Measurements from ENCODE around the gene PSIP1.
"Not testable (repeated sequence)": the region's sequence is repeated elsewhere in the genome, so short reads cannot be mapped to it uniquely, and the experiment has no call there.

The PSIP1 gene

DNA sequence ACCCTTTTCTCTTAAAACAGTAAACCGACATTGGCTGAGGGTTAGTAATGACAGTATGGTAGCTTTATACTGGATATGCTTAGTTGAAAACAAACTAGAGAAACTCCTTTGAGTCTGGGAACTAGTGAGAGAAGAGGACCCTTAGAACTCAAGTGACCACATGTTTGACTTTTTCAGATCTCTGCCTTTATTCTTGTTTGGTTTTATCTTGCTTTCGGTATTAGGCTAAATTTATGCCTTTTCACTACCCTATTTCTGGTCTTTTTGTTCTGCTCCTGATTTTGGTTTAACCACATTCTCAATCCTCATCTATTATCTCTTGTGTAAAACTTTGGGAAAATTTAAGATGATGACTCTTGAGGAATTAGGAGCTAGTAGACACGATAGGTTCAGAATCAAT is 77.1 kb downstream of the PSIP1 start:
- no peaks in the 10 kb centered on the region for H3K4me1 ChIP-seq (ENCODE audit: control insufficient read depth, insufficient read depth, low read length, poor library complexity, severe bottlenecking)
- no peaks in the 10 kb centered on the region for H3K9me3 ChIP-seq (ENCODE audit: control insufficient read depth, low read length)
- no peak overlapping the region for H3K27ac ChIP-seq (ENCODE audit: low read depth, low read length, severe bottlenecking)
- no peak overlapping the region for H3K4me3 ChIP-seq (ENCODE audit: extremely low read depth, insufficient read depth, low read length, poor library complexity, severe bottlenecking)
- no CpG with 5 or more reads among the region's 3 CpGs for WGBS, 2 experiments (ENCODE audit: insufficient coverage in 2 of 2)
- H3K36me3 ChIP-seq (ENCODE audit: control insufficient read depth, insufficient read depth, low read length): peaks cover 71% of the 10 kb centered on the region

- 85 to 100% methylated on average over 1 to 2 of the region's 4 CpGs for WGBS, 2 experiments (ENCODE audit: insufficient coverage in 2 of 2)
- no peak overlapping the region for H3K4me3 ChIP-seq (ENCODE audit: extremely low read depth, insufficient read depth, low read length, poor library complexity, severe bottlenecking)
- H3K4me1 ChIP-seq (ENCODE audit: control insufficient read depth, insufficient read depth, low read length, poor library complexity, severe bottlenecking): no peaks in the 10 kb centered on the region
- H3K36me3 ChIP-seq (ENCODE audit: control insufficient read depth, insufficient read depth, low read length): peaks cover 72% of the 10 kb centered on the region
- H3K9me3 ChIP-seq (ENCODE audit: control insufficient read depth, low read length): no peaks in the 10 kb centered on the region
- H3K27ac ChIP-seq (ENCODE audit: low read depth, low read length, severe bottlenecking): no peak overlapping the region
Observed at GRCh38 chr9:15433191-15433590, 77.6 kb downstream of the PSIP1 start.

DNA sequence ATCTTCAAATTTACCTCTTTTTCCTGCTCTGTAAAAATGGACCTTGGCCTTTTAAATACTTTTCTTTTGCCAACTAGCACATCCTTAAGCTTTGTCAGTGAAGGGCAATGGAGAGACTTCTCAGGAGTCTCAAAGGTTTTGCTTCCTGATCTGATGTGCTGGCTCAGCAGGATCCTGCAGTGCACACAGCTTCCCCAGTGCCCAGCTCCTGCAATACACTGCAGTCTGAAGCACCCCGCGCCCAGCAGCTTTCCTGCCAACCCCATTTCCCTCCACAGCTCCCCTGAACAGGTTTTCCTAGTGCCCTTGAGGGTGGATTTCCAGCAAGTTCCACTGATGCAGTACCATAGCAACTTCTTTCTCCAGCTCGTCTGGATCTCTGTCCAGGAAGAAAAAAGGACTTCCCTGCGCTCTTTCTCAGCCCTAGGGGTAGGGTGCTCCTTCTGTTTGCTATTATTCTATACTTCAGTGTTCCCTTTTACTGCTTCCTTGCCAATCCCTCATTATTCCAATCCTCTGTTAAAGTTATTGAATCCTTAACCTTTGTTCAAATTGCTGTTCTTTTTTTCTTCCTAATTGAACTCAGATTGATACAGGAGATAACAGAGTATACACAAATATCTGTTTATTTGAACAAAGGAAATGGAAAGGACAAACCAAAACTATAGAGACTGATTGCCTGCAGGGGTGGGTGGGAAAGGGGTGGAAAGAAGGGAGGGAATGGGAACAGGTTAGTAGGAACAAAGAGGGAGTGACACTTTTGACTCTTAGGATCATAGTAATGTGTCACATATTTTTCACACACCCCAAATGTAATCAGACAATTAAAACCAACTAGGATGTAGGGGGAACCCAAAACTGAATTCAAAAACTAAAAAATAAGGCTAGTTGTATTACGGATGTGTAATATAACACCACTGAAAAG is 79.6 kb downstream of the PSIP1 start:
- H3K9me3 ChIP-seq (ENCODE audit: control insufficient read depth, low read length): no peaks in the 10 kb centered on the region
- no peak overlapping the region for H3K4me3 ChIP-seq (ENCODE audit: extremely low read depth, insufficient read depth, low read length, poor library complexity, severe bottlenecking)
- H3K27ac ChIP-seq (ENCODE audit: low read depth, low read length, severe bottlenecking): no peak overlapping the region
- WGBS, 2 experiments (ENCODE audit: insufficient coverage in 2 of 2): 75 to 100% methylated on average over 2 of the region's 5 CpGs
- H3K4me1 ChIP-seq (ENCODE audit: control insufficient read depth, insufficient read depth, low read length, poor library complexity, severe bottlenecking): no peaks in the 10 kb centered on the region
- peaks cover 74% of the 10 kb centered on the region for H3K36me3 ChIP-seq (ENCODE audit: control insufficient read depth, insufficient read depth, low read length)

- not testable (repeated sequence) for H3K27ac ChIP-seq (ENCODE audit: low read depth, low read length, severe bottlenecking); H3K9me3 ChIP-seq (ENCODE audit: control insufficient read depth, low read length); H3K4me3 ChIP-seq (ENCODE audit: extremely low read depth, insufficient read depth, low read length, poor library complexity, severe bottlenecking); H3K4me1 ChIP-seq (ENCODE audit: control insufficient read depth, insufficient read depth, low read length, poor library complexity, severe bottlenecking)
- H3K36me3 ChIP-seq (ENCODE audit: control insufficient read depth, insufficient read depth, low read length): peaks cover 63% of the 10 kb centered on the region
- WGBS, 2 experiments (ENCODE audit: insufficient coverage in 2 of 2): 94 to 95% methylated on average over 4 to 5 of the region's 7 CpGs
Observed at GRCh38 chr9:15427702-15428101, 83.1 kb downstream of the PSIP1 start.

DNA sequence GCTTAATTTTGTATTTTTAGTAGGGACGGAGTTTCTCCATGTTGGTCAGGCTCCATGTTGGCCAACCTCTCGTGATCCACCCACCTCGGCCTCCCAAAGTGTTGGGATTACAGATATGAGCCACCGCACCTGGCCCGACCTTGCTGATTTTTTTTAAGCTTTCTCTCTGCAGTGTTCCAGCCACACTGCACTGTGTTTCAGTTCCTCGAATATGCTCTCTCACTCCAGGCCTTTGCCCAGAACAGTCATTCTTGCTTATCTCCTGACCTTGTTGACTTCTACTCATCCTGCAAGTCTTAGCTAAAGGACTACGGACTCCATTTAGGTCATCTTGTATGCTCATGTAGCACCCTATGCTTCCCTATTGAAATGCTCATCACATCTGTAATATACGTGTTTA is 84.8 kb downstream of the PSIP1 start:
- Histone ChIP-seq H3K4me1 (ENCODE audit: control insufficient read depth, insufficient read depth, low read length, poor library complexity, severe bottlenecking) (no peaks in the 10 kb centered on the region), H3K4me3 (ENCODE audit: extremely low read depth, insufficient read depth, low read length, poor library complexity, severe bottlenecking) (no peak overlapping the region), H3K27ac (ENCODE audit: low read depth, low read length, severe bottlenecking) (no peak overlapping the region), H3K9me3 (ENCODE audit: control insufficient read depth, low read length) (no peaks in the 10 kb centered on the region), H3K36me3 (ENCODE audit: control insufficient read depth, insufficient read depth, low read length) (peaks cover 54% of the 10 kb centered on the region)
- 97% methylated on average over 8 of the region's 8 CpGs for WGBS, 2 experiments (ENCODE audit: insufficient coverage in 2 of 2)

DNA sequence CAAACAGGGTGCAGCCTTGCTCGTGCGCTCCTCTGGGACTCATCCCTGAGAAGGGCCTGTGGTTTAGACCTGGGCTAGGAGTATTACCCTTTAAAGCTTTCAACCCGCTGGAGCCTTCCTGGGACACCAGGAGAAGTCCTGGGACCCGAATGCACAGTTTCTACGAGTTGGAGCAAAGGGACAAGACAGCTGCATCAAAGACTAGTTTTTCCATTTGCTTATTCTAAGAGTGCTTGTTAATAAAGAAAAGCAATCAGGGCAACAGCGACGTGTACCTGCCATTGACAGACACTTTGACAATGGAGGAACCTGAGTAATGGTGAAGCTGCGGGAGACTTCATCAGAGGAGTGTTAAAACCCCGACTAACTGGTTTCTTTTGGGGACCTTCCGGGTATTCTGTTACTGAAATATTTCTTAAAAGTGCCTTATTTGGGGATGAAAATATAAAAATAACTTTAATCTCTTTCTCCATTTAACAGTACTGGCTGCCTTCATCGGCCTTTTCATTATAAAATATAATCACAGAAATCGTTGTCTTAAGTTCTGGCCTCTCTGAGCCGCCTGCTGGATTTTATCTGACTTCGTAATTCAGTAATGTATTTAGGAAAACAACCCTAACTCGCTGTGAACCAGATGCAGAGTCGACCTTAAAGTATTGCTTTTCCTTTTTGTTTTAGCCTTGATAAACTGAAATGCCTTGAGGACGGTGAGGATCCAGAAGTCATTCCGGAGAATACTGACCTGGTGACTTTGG is 87.4 kb downstream of the PSIP1 start:
- H3K36me3 ChIP-seq (ENCODE audit: control insufficient read depth, insufficient read depth, low read length): peaks cover 38% of the 10 kb centered on the region
- peak overlapping the region; percentile 98 for H3K4me3 ChIP-seq (ENCODE audit: extremely low read depth, insufficient read depth, low read length, poor library complexity, severe bottlenecking)
- H3K4me1 ChIP-seq (ENCODE audit: control insufficient read depth, insufficient read depth, low read length, poor library complexity, severe bottlenecking): no peaks in the 10 kb centered on the region
- WGBS, 2 experiments (ENCODE audit: insufficient coverage in 2 of 2): 1 to 5% methylated on average over 11 to 12 of the region's 18 CpGs
- no peak overlapping the region for H3K27ac ChIP-seq (ENCODE audit: low read depth, low read length, severe bottlenecking)
- no peaks in the 10 kb centered on the region for H3K9me3 ChIP-seq (ENCODE audit: control insufficient read depth, low read length)

- H3K27ac ChIP-seq (ENCODE audit: low read depth, low read length, severe bottlenecking): peak within 1 kb of the TSS; percentile 93
- H3K9me3 ChIP-seq (ENCODE audit: control insufficient read depth, low read length): no peaks in the 10 kb centered on the region
- peaks cover 30% of the 10 kb centered on the region for H3K36me3 ChIP-seq (ENCODE audit: control insufficient read depth, insufficient read depth, low read length)
- no peaks in the 10 kb centered on the region for H3K4me1 ChIP-seq (ENCODE audit: control insufficient read depth, insufficient read depth, low read length, poor library complexity, severe bottlenecking)
- H3K4me3 ChIP-seq (ENCODE audit: extremely low read depth, insufficient read depth, low read length, poor library complexity, severe bottlenecking): peak within 1 kb of the TSS; percentile 98
- WGBS, 2 experiments (ENCODE audit: insufficient coverage in 2 of 2): 1% methylated on average over 63 to 67 of the region's 70 CpGs
Observed at GRCh38 chr9:15422372-15423230, 88.2 kb downstream of the PSIP1 start, which contains the start of gene SNAPC3. TSS of gene SNAPC3 (plus strand) at chr9:15422876. CDS start at chr9:15422880, 4 bp downstream.

GRCh38 chr9:15421990-15422371 is 88.8 kb downstream of the PSIP1 start:
- peaks cover 24% of the 10 kb centered on the region for H3K36me3 ChIP-seq (ENCODE audit: control insufficient read depth, insufficient read depth, low read length)
- no peaks in the 10 kb centered on the region for H3K4me1 ChIP-seq (ENCODE audit: control insufficient read depth, insufficient read depth, low read length, poor library complexity, severe bottlenecking)
- 73 to 100% methylated on average over 3 of the region's 9 CpGs for WGBS, 2 experiments (ENCODE audit: insufficient coverage in 2 of 2)
- H3K9me3 ChIP-seq (ENCODE audit: control insufficient read depth, low read length): no peaks in the 10 kb centered on the region
- H3K27ac ChIP-seq (ENCODE audit: low read depth, low read length, severe bottlenecking): peak overlapping the region; percentile 93
- H3K4me3 ChIP-seq (ENCODE audit: extremely low read depth, insufficient read depth, low read length, poor library complexity, severe bottlenecking): peak overlapping the region; percentile 98

GRCh38 chr9:15421532-15421931 is 89.2 kb downstream of the PSIP1 start:
- Histone ChIP-seq H3K4me3 (ENCODE audit: extremely low read depth, insufficient read depth, low read length, poor library complexity, severe bottlenecking) (no peak overlapping the region), H3K4me1 (ENCODE audit: control insufficient read depth, insufficient read depth, low read length, poor library complexity, severe bottlenecking) (no peaks in the 10 kb centered on the region), H3K9me3 (ENCODE audit: control insufficient read depth, low read length) (no peaks in the 10 kb centered on the region), H3K27ac (ENCODE audit: low read depth, low read length, severe bottlenecking) (no peak overlapping the region), H3K36me3 (ENCODE audit: control insufficient read depth, insufficient read depth, low read length) (peaks cover 19% of the 10 kb centered on the region)
- WGBS, 2 experiments (ENCODE audit: insufficient coverage in 2 of 2): 90 to 91% methylated on average over 5 of the region's 6 CpGs

- no peaks in the 10 kb centered on the region for H3K4me1 ChIP-seq (ENCODE audit: control insufficient read depth, insufficient read depth, low read length, poor library complexity, severe bottlenecking)
- H3K4me3 ChIP-seq (ENCODE audit: extremely low read depth, insufficient read depth, low read length, poor library complexity, severe bottlenecking): no peak overlapping the region
- no peak overlapping the region for H3K27ac ChIP-seq (ENCODE audit: low read depth, low read length, severe bottlenecking)
- H3K9me3 ChIP-seq (ENCODE audit: control insufficient read depth, low read length): no peaks in the 10 kb centered on the region
- WGBS, 2 experiments (ENCODE audit: insufficient coverage in 2 of 2): 80% methylated on average over 1 to 3 of the region's 5 CpGs
- peaks cover 12% of the 10 kb centered on the region for H3K36me3 ChIP-seq (ENCODE audit: control insufficient read depth, insufficient read depth, low read length)
Observed at GRCh38 chr9:15420796-15421195, 90.0 kb downstream of the PSIP1 start.
